HG02759 (cell line): ENCODE measurements around the gene CAMK2N1.

Source experiments
- ATAC-seq: cut with Tn5 transposase; IDR thresholded peaks from one replicate; pipeline ENCODE4 v1.9.1; 2021; ENCODE audit warnings: mild to moderate bottlenecking, moderate library complexity; ENCODE audit not compliant: unreplicated experiment

Gene CAMK2N1

DNA sequence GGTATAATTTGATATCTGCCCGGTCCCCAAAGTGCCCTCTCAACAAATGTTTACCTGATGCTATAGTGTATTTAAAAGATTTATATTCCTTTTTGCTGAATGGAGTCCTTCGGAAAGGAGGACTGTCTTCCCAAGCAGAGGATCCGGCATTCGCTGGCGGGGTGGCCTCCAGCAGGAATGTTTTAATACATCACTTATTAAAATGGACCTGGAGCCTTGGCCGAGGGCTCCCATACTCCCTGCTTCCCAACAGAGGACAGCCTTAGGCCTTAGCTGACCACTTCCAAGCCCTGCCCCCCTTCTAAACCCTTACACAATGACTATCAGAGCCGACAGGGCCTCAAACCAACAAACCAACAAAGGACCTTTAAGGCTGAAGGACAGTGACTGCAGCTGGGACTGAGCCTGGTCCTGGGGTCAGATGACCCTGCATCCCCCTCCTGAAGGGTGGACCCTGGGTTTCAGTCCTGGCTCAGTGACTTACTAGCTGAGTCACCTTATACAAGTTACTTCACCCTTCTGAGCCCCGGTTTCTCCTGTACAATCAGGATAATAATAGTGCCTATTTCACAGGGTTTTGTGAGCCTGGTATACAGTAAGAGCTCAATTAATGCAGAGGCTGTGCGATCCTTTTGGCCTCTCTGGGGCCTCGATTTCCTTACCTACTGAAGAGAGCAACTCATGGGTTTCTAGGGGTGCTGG is 5.6 kb downstream of the CAMK2N1 start:
- no peak for ATAC-seq

DNA sequence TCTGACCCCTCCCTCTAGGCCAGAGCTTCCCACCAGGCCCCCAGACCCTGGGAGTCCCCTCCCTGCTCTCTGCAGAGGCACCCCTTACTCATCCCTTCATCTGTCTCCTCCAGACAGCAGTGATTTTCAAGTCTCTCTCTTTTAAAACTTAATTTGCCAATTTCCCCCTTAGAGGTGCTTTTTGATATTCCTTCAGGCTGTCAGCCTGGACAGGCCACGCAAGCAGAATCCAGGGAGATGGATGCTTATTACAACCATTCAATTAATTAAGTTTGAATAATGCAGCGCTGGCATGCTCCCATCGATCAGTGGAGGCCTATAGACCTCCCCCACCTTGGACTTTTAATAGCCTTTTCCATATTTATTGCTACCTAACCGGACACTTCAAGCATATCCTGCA is 6.2 kb downstream of the CAMK2N1 start:
- no peak for ATAC-seq

DNA sequence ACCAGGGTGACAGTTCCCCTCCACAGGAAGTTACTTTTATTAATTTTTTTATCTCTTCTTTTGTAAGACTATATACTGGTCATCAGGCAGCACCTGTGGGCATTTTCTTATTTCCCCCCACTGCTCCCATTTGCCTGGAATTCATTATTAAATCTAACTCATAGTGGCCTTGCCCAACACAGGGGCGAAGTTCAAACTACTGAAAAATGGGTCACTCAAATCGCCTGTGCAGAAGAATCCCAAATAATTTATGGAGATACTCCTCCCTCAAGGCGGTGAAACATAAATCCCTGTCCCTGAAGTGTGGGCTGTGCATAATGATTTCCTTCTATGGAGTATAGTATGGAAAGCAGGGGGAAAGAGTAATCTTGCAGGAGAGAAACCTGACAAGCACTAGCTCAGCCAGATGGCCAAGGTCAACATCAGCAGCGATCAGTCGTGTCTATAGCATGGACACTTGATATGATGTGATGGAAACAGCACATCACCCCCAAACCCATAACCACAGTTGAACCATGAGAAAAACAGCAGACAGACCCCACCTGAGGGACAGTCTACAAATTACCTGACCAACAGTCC is 7.9 kb downstream of the CAMK2N1 start:
- ATAC-seq: no peak

DNA sequence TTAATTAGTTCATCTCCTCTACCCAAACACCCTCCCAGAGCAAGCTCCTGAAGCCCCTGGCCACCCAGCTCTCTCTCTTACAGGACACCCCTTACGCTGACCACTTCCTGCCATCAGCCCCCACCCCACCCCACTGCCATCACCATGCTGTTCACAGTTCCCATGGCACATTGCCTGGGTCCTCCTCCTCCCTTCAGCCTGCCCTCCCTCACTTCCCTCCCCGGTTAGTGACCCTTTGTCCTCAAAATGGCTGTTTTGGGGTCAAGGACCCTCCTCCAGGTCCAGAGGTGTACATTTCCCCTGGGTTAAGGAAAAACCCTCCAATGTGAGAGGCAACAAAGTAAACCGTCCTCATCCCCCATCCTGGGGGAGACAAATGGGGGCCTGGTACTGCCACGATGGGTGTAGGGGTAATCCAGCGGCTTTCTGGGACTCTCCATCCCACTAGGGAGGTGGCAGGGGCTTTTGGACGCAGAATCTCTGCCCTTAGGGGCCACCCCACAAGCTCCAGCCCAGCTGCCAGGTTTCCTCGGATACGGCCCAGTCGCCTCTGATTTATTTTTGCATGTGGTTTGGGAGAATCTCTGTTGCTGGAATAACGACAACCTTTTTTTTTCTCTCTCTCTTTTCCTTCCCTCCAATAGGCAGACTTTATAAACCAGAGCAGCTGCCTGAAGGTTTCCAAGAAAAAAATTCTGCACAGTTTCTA is 8.5 kb downstream of the CAMK2N1 start:
- ATAC-seq: no peak

DNA sequence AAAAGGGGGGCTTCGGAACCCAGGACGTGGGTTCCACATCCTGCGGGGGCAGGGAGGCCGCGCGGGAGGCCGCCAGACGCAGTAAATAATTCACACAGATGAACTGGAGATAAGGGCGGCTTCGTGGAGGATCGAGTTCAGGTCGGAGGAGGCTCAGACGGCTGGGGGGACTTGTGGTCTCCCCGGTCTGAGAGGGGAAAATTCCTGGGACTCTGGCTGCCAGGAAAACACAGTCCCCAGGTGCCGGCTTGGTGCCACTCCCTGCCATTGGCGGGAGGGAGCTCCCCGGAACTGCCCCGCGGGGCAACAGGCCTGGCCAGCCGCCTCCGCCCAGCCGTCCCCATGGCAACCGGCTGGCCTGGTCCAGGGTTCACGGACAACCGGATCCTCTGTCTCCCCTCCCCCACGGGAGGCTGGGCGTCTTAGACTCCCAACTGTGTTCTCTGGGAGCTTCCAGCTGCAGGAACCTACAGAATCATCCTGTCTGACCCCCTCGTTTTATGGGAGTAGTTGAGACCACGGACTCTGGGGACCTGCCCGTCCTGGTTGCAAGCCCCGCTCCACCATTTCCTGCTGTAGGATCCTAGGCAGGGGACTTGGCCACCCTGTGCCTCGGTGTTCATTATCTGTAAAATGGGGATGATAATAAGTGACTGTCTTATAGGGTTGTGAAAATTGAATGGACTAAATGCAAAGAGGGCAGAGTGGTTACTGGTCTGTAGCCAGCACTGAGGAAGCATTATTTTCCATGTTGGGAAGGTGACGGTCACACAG is 9.6 kb downstream of the CAMK2N1 start:
- no peak for ATAC-seq

DNA sequence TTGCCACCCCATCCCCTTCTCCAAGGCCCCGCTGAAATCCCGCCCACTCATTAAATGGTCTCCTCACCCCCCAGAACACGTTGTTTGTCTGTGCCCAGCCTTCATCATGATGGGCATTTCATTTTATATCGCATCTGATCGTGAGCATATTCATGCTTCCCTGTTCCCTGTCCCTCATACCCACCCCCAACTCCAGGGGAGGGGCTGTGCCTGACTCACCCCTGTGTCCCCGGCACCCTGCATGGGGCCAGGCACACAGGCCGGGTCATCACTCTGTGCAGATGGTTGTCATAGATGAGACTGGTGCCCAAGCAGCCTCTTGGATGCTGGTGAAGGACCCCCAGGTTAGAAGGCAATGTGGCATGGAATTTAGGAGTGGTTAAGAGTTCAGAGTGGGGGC is 11.0 kb downstream of the CAMK2N1 start:
- ATAC-seq: no peak

DNA sequence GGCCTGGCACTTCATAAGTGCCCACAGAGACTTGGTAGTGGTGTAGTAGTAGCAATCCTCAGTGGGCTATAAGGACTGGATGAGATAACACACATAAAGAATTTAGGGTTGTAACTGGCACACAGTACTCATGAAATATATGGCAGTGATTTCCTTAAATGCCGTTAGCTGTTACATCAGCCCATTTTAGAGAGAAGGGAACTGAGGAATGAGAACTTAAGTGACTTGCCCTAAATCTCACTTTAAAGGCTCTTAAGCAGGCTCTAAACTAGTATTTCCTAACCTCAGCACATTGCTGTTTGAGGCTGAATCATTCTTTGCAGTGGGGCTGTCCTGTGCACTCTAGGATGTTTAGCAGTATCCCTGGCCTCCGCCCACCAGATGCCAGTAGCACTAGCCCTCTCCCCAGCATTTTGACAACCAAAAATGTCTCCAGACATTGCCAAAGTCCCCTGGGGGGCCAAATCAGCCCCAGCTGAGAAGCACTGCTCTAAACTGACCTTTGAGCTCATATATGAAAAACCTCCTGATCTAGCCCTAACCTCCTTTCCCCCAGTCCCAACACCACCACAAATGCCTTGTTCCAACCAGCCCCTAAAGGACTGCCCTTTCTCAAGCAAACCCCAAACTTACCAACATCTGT is 11.6 kb downstream of the CAMK2N1 start:
- no peak for ATAC-seq

DNA sequence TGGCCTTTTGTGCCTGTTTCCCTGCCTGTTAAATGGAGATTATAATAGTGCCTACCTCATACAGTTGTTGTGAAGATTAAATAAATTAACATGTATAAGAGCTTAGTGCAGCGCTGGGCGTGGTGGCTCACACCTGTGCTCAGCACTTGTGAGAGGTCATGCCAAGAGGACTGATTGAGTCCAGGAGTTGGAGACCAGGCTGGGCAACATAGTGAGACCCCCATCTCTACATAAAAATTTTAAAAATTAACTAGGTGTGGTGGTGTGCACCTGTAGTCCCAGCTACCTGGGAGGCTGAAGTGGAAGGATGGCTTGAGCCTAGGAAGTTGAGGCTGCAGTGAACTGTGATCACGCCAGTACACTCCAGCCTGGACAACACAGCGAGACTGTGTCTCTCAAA is 12.1 kb downstream of the CAMK2N1 start:
- no peak for ATAC-seq

DNA sequence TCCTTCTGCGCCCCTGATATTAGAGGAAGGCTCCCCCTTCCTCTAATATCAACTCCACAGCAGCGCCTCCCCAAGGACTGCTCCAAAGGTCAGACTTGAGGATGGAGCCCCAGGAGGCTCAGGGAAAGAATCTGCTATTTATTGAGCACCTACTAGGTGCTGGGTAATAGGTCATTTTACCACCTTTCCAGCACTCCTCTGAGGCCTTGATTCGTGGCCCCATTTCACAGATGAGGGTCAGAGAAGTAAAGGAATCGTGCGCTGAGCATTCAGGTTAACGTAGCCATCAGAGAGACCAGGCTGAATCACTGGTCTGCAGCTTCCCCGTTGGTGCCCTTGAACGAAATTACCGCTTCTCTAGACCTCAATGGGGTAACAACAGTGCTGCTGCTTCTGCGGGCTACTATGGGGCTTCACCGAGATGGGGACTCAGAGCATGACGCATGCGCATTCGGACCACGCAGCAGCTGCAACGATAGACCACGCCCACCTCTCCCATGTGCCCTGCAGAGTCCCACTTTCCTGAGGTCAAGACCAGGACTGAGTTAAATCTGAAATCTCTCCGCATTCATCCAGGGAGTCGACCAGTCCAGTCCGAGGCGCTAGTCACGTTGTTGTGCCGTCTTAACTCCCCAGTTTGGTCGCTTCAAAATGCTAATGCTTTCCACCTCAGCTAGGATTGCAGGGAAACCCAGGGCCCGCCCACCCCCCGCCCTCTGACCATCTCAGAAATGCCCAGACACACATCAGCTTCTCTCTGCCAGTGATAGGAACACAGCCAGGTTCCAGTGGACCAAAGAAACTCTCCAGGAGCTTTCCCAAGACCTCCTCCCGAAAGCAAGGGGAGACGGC is 12.9 kb downstream of the CAMK2N1 start:
- no peak for ATAC-seq

DNA sequence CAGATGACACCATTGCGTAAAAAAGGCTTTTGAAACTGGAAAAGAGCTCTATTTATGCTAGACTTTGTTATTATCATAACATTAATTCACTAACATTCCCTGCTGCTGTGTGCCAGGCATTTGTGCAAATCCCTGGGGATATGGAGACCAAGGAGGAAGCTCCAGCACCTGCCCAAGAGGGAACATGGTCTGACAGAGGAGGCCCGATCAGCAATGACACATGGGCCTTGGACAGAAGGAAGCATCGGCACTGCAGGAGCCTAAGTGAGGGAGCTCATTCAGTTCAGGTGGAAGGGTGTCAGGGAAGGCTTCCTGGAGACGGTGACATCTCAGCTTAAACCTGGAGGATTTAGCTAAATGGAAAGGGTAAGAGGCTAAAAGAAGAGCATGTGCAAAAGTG is 13.9 kb downstream of the CAMK2N1 start:
- ATAC-seq: no peak

DNA sequence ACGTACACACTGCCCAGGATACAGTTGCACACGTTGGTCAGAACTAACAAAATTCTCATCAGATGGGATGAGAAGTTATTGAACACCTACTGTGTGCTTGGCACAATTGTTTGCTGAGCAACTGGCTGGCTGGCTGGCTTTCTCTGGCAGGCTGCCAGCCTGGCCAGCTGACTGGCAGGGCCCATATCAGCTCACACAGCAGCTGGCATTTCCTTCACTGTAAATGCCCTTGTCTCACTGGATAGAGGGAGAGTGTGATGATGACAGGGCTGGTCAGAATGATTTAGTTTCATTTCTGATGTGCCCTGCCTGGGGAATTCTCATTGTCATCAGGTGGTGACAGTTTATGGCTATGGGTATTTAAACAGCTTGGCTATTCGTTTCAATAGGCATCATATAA is 15.8 kb downstream of the CAMK2N1 start:
- no peak for ATAC-seq

DNA sequence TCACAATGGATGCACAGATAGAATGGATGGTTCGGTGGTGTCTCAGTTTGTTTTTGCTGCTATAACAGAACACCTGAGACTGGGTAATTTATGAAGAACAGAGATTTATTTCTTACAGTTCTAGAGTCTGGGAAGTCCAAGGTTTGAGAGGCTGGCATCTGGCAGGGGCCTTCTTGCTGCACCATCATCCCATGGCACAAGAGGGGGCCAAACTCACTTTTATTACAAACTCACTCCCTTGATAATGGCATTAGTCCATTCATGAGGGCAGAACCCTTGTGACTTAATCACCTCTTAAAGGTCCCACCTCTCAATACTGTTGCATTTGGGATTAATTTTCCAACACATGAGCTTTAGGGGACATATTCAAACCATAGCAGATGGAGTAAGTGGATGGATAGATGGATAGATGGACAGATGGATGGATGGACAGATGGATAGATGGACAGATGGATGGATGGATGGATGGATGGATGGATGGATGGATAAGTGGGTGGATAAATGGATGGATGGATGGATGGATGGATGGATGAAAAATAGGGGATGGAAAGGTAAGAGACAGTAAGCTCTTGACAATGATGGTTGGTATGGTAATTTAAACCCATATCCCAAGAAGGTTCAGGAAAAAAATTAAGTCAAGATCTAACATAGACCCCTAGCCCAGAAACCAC is 16.5 kb downstream of the CAMK2N1 start:
- ATAC-seq: no peak

DNA sequence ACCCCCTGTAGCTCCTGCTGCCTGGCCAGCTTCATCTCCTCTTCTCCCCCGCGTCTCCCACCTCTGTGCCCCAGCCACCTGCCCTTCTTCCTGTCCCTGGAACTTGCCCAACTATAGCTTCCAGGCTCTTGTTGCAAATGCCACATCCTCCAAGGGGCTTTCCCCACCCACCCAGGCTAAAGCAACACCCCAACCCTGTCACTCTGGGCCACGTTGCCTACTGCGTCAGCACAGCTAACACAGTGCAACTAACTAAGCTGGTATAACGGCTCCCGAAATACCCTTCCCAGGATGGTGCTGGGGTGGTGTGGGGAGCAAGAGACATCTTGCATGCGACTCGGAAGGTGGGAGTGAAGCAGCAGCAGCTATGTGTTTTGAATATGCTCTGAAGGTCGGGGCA is 19.7 kb downstream of the CAMK2N1 start:
- no peak for ATAC-seq

DNA sequence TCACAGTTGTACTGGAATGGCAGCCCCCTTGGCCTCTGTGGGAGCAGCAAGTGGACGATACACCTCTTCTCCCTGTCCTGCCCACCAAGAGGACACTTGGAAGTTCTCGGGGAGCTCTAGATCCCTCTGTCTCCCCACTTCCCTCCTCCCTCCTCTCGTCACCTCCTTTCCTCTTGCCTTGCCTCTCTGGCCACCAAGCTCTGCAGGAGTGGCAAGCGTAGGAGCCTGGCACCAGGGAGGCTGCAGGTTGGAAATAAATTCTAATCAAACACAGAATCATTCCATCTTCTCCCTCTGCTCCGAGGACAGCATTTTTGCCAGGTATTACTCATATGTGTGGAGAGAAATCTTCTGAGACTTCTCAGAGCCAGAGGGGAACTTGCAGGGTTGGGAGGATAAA is 20.8 kb downstream of the CAMK2N1 start:
- no peak for ATAC-seq

DNA sequence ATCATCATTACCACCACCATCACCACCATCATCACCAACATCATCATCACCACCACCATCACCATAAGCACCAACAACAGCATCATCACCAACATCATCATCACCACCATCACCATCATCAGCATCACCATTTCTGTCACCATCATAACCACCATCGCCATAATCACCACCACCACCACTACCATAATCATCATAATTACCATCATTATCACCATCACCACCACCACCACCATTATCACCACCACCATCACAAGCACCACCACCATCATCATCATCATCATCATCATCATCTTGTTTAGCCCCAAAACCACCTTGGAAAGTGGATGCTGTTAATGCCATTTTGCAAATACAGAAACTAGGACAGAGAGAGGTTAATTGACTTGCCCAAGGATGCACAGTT is 22.5 kb downstream of the CAMK2N1 start:
- no peak for ATAC-seq

DNA sequence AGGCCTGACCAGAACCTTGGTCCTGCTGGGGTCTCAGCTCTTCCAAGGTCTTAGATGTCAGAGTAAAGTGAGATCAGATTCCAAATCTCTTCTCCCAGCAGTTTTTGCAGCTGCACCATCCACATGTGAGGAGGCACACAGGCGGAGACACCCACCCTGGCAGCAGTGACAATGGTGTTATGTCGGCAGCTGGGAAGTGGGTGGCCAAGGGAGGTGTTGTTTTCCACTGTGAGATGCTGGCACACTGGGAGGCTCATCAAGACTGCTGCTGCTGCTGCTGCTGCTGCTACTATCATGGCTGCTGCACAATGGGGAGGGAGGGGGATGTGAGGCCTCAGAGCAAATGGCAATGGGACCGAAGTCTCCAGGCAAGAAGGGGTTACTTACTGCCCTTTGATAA is 23.6 kb downstream of the CAMK2N1 start:
- ATAC-seq: no peak

DNA sequence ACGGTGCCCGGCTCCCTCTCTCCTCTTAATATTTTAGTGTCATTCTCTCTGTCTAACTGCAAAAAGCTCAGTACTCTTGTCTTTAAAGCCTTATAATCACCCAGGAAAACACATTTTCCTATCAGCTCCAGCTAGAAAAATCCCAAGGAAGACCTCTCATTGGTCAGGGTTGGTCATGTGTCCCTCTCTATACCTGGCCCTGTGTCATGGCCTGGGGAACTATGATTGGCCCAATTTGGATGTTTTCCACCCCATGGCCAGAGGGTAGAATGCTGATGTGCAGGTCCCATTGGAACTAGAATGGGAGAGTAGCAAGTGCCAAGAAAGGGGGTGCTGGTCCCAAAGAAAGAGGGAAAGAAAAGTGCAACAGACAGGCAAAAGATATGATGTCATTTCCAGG is 27.3 kb downstream of the CAMK2N1 start:
- ATAC-seq: no peak

DNA sequence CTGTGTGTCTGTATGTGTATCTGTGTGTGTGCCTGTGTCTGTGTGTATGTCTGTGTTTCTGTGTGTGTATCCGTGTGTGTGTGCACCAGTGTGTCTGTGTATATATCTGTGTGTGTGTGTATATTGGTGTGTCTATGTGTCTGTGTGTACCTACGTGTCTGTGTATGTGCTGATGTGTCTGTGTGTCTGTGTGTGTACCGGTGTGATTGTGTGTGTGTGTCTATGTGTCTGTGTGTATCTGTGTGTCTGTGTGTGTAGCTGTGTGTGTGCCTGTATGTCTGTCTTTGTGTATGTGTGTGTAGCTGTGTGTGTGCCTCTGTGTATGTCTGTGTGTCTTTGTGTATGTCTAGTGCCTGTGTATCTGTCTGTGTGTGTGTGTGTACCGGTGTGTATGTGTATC is 32.0 kb downstream of the CAMK2N1 start:
- ATAC-seq: no peak

DNA sequence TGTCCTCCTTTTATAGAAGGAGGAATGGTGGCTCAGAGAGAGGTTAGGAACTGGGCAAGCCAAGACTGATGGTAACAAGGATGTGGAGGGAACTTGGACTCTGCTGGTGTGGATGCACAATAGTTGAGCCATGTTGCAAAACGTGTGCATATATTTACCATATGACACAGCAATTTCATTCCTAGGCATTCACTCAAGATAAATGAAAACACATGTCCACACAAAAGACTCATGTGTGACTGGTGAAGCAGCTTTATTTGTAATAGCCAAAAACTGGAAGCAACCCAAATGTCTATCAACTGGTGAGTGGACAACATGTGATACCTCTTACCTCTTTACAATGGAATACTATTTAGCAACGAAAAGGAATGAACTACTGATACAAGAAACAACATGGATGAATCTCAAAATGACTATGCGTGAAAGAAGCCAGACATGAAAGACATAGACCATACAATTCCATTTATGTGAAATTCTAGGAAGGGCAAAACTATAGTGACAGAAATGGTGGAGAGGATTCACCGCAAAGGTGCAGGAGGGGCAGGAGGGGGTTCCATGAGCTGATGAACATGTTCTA is 36.2 kb downstream of the CAMK2N1 start:
- ATAC-seq: no peak
